GM12872 (cell line): ENCODE results near the gene POLR3GL.

Experiments
- TF ChIP-seq, protein P1 (sequence below): IDR thresholded peaks from 3 replicates; pipeline ENCODE4 v1.5.1; 2011; ENCODE audit warnings: low read depth, mild to moderate bottlenecking, low read length, moderate library complexity; ENCODE audit not compliant: insufficient read depth

POLR3GL gene

DNA sequence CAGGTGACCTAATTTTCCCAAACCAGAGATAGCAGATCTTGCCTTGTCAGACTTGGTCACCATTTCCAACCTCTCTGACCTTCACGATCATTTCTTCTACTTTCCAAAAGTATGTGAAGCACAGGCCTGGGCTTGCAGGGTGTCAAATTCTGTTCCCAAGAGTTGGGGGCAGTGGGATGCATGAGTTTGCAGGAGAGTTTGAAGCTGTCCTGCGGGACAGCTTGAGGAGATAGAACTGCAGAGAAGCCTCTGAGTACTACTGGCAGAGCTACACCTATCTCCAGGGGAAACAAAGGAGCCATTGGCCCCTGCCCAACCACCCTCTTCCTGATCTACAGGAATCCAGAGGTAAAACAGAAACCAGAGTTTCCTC is 20.6 kb downstream of the POLR3GL start:
- TF ChIP-seq, protein P1, sequence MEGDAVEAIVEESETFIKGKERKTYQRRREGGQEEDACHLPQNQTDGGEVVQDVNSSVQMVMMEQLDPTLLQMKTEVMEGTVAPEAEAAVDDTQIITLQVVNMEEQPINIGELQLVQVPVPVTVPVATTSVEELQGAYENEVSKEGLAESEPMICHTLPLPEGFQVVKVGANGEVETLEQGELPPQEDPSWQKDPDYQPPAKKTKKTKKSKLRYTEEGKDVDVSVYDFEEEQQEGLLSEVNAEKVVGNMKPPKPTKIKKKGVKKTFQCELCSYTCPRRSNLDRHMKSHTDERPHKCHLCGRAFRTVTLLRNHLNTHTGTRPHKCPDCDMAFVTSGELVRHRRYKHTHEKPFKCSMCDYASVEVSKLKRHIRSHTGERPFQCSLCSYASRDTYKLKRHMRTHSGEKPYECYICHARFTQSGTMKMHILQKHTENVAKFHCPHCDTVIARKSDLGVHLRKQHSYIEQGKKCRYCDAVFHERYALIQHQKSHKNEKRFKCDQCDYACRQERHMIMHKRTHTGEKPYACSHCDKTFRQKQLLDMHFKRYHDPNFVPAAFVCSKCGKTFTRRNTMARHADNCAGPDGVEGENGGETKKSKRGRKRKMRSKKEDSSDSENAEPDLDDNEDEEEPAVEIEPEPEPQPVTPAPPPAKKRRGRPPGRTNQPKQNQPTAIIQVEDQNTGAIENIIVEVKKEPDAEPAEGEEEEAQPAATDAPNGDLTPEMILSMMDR, result no peak

DNA sequence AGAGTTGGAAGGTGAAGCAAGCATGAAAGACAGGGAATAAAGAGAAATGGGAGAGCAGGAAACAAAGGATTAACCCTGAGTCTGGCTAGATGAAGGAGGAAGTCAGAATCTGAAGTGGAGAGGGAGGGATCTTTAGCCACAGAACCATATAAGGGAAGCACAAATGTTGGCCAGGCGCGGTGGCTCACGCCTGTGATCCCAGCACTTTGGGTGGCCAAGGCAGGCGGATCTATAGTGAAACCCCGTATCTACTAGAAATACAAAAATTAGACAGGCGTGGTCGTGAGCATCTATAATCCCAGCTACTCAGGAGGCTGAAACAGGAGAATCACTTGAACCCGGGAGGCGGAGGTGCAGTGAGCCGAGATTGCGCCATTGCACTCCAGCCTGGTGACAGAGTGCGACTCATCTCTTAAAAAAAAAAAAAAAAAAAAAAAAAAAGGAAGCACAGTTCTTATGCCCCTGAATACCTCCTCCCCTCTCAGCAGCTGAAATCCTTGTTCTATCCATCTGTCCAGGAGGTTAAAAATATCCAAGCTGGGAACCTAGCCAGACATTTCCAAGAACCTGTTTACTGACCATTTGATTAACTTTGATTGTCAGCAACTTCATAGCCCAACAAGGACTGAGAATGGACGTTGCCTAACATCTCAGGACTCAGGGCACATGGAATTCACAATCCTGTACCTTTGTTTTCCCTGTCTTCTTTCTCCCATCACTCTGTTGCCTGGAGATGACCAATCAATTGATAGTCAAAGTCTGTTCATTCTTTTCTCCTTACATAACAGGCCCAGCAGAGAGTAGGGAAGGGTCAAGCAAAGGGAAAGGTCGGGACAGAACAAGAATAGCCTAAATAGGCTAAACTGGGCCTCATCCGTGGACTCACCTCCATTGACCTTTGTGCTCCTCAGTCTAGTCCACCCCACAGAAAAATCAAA is 21.3 kb downstream of the POLR3GL start:
- TF ChIP-seq, protein P1, result no peak

DNA sequence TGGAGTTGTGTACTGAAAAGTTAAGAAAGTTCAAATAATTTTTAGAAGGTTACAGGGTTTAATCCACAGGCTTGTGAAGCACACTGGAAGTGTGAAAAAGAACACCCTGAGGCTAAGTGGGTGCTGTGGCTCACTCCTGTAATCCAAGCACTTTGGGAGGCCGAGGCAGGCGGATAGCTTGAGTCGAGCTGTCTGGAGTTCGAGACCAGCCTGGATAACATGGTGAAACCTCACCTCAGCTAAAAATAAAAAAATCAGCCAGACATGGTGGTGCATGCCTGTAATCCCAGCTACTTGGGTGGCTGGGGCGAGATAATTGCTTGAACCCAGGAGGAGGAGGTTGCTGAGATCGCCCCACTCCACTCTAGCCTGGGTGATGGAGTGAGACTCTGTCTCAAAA is 22.1 kb downstream of the POLR3GL start:
- TF ChIP-seq, protein P1, result no peak

DNA sequence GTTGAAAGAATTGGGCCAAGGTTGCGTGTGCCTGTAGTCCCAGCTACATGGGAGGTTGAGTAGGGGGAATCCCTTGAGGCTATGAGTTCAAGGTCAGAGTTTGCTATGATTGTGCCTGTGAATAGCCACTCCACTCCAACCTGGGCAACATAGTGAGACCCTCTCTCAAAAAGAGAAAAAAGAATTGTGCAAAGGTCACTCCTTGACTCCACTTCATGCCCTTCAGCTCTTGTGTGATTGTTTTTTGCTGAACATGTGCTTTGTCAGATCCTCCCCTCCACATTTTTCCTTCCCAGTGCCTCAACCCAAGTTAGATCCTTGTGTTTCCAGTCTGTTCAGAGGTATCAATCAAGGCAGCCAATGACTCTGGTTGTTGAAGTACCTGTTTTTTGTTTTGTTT is 23.4 kb downstream of the POLR3GL start:
- TF ChIP-seq, protein P1, result no peak

DNA sequence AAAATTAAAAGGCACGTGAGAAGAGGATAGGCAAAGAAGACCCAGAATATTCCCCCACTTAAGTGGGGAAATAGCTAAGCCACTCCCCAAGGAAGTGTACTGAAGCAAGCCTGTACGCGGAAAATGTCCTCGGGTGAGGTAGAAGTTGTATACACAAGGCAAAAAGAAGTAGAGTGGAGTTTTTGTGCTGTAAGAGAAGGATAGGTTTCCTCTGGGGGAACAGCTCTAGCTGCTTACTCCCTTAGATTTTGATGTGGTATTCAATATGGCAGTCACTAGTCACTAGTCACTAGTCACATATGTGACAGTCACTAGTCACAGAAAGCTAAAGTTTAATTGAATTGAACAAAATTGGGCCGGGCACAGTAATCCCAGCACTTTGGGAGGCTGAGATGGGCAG is 24.3 kb downstream of the POLR3GL start:
- TF ChIP-seq, protein P1, result no peak

DNA sequence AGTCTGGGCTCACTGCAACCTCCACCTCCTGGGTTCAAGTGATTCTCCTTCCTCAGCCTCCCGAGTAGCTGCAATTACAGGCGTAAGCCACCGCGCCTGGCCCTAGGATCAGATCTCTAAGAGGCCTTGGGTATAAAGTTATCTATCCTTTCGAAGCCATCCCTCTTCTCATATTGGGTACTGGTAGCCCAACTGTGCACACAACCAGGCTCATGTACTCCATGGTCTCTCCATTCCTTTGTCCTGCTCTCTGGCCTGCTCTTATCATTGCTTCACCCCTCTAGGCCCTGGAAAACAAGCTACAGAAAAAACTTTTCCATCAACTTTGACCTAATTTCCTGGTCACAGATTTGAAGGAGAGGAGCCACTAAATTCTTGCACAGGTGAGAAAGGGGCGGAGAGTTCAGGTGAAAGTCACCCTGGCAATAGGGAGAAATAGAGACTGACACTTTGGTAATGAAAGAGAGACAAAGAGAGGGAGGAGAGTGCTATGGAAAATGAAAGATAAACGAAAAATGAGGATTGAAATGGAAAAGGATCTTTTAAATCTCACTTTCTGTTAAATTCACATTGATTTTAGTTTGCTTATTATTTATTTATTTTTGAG is 25.9 kb downstream of the POLR3GL start:
- TF ChIP-seq, protein P1, result no peak

DNA sequence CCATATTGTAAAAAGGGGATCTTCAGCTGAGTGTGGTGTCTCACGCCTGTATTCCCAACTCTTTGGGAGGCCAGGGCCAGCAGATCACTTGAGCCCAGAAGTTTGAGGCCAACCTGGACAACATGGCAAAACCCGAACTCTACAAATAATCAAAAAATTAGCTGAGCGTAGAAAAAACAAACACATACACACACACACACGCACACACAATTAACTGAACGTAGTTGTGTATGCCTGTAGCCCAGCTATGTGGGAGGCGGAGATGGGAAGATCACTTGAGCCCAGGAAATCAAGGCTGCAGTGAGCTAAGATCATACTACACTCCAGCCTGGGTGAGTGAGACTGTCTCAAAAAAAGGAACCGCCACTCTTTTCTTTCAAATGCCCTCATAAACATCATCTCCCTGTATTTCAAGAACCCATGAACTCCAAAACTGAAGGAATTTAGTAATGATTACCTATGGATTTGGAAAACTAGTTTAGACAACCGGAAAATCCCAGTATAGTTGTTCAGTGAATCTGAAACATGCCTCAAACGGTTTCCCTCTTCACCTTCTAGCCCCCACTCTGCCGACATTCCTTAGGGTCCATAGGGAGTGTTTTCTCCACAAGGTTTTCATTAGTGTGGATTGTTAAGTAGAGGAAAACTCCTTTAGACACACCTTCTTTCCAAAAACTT is 27.4 kb downstream of the POLR3GL start:
- TF ChIP-seq, protein P1, result no peak
